ENCODE measurements around the gene AIG1.

Gene AIG1

DNA sequence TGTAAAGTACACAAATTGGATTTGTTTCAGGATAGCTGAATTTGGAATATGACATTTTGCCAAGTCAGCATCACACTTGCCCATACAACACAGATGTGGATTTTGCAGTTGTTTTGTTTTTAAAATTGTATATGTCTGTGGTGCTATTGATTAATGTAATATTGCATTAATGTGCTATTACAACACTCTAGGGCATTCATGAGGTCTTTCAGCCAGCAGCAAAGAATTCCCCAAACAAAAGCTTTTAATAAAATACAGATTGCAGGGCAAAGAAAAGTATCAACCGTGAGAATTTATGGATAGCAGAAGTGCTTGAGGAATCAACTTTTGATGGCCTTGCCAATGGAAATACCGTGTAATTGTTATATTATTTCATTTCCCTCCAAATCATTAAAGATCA is 144.9 kb downstream of the AIG1 start:
- in situ Hi-C loops (cut with MboI; ENCODE audit: low sequenced_read_pairs, unreplicated experiment), result no loop called here
- no peak for DNase-seq (ENCODE audit: low spot score)
- TF ChIP-seq, protein P1, sequence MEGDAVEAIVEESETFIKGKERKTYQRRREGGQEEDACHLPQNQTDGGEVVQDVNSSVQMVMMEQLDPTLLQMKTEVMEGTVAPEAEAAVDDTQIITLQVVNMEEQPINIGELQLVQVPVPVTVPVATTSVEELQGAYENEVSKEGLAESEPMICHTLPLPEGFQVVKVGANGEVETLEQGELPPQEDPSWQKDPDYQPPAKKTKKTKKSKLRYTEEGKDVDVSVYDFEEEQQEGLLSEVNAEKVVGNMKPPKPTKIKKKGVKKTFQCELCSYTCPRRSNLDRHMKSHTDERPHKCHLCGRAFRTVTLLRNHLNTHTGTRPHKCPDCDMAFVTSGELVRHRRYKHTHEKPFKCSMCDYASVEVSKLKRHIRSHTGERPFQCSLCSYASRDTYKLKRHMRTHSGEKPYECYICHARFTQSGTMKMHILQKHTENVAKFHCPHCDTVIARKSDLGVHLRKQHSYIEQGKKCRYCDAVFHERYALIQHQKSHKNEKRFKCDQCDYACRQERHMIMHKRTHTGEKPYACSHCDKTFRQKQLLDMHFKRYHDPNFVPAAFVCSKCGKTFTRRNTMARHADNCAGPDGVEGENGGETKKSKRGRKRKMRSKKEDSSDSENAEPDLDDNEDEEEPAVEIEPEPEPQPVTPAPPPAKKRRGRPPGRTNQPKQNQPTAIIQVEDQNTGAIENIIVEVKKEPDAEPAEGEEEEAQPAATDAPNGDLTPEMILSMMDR (IDR thresholded peaks at IDR 0.05; ENCODE audit: borderline replicate concordance, control extremely low read depth, extremely low read depth, insufficient read depth, missing control alignments), result no peak

DNA sequence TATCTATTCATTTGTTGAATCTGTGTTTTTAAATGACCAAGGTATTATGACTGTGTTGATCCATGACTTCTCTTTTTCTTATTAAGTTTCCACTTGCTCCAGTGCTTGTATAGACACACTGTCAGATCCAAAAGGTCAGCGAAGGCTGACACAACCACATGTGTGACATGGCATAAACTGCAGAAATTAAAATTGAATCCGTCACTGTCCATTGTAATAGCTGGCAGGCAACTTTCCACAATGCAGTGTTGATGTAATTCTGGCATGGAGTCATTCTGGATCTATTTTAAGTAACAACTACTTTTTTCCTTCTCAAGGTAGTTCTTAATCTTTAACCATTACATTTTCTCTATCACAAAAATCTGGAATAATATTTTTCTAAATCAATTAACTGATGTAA is 145.3 kb downstream of the AIG1 start:
- DNase-seq (ENCODE audit: low spot score), result no peak
- TF ChIP-seq, protein P1 (IDR thresholded peaks at IDR 0.05; ENCODE audit: borderline replicate concordance, control extremely low read depth, extremely low read depth, insufficient read depth, missing control alignments), result no peak

DNA sequence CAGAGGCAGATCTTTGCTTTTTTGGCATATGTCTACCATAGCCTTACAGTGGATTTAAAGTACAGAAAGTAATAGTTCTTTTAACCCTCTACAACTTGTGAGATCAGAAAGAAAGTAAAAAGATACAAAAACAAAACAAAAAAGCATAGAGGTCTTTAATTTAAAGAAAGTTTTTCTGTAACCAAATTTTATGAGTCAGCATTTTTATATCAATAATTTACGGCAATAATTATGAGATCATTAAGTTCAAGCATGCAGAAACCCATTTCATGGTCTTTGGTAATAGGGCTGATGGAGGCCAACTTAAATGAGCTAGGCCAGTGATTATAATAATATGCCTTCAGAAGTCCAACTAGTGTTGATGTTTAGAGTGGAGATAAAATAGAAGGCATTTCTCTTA is 145.9 kb downstream of the AIG1 start:
- TF ChIP-seq, protein P1 (IDR thresholded peaks at IDR 0.05; ENCODE audit: borderline replicate concordance, control extremely low read depth, extremely low read depth, insufficient read depth, missing control alignments), result no peak
- DNase-seq (ENCODE audit: low spot score), result no peak
- in situ Hi-C loops (cut with MboI; ENCODE audit: low sequenced_read_pairs, unreplicated experiment), result no loop called here

More for the DNA sequence above, 145.3 kb downstream of the AIG1 start:
- in situ Hi-C loops (cut with MboI; ENCODE audit: low sequenced_read_pairs, unreplicated experiment), result no loop called here

DNA sequence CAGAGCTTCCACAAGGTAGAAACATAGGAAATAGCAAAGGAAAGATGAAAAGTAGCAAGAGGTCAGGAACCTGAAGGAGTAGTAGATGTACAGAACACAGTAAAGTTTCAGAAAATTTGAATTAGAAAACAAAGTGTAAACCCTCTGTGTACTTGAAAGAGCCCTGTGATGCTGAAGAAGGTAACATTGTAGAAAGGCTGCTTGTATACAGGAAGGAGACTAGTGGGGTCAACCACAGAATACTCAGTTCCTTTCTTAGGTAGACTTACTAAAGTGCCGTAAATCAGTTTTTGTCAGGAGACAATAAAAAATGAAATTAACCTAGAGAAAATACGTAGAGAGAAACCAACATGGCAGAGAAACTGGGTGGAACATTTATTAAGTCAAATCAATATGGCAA is 149.7 kb downstream of the AIG1 start:
- no peak for DNase-seq (ENCODE audit: low spot score)
- in situ Hi-C loops (cut with MboI; ENCODE audit: low sequenced_read_pairs, unreplicated experiment), result no loop called here
- TF ChIP-seq, protein P1 (IDR thresholded peaks at IDR 0.05; ENCODE audit: borderline replicate concordance, control extremely low read depth, extremely low read depth, insufficient read depth, missing control alignments), result no peak

DNA sequence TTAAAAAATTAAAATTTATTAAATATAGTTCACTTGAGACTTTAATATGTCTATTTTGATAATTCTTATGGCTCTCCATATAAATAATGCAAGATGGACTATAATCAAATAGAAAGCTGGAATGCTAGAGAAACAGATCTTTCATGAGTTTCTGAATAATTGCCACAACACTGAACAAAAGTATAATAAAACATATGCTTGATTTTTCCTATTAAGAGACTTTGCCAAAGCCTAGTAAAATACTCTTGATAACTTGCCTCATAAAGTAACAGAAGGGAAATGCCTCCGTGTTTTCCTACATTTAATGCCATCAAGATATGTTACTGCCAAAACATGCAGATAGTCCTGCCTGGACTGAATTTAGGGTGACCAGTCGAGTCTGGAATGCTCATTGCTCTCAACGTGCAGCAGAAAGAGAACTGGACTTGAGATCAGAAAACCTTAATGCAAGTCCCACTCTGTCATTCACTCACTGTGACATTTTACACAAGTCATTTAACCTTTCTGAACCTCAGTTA is 153.2 kb downstream of the AIG1 start:
- in situ Hi-C loops (cut with MboI; ENCODE audit: low sequenced_read_pairs, unreplicated experiment), result no loop called here
- DNase-seq (ENCODE audit: low spot score), result no peak
- TF ChIP-seq, protein P1 (IDR thresholded peaks at IDR 0.05; ENCODE audit: borderline replicate concordance, control extremely low read depth, extremely low read depth, insufficient read depth, missing control alignments), result no peak

DNA sequence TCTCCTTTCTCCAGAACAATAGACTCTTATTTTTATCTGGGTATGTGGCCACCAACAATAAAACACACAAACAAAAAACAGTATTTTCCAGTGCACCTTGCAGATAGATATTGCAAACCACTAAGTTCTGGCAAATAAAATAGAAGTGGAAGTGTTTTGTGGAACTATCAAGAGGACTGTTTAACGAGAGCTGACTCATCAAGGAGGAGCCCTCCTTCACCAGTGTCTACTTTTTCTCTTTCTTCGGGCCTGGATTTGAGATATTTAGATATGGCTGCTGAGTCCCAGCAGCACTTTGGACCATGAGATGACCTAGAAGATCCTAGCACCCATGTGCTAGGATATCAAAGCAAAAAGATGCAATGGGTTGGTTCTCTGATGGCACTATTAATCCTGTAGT is 154.7 kb downstream of the AIG1 start:
- TF ChIP-seq, protein P1 (IDR thresholded peaks at IDR 0.05; ENCODE audit: borderline replicate concordance, control extremely low read depth, extremely low read depth, insufficient read depth, missing control alignments), result no peak
- in situ Hi-C loops (cut with MboI; ENCODE audit: low sequenced_read_pairs, unreplicated experiment), result no loop called here
- DNase-seq (ENCODE audit: low spot score), result no peak

DNA sequence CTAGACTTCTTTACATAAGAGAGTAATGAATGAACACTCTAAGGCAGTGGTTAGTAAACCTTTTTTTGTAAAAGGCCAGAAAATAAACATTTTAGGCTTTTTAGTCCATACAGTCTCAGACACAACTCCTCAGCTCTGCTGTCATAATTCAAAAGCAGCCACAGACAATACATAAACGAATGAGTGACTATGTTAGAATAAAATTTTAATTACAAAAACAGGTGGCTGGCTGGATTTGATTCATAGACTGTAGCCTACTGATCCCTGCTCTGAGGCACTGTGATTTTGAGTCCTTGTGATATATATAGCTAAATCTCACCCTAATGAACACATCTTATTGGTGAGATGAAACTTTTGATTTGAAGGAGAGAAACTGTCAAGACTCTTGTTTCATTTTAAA is 155.1 kb downstream of the AIG1 start:
- TF ChIP-seq, protein P1 (IDR thresholded peaks at IDR 0.05; ENCODE audit: borderline replicate concordance, control extremely low read depth, extremely low read depth, insufficient read depth, missing control alignments), result no peak
- in situ Hi-C loops (cut with MboI; ENCODE audit: low sequenced_read_pairs, unreplicated experiment), result no loop called here
- no peak for DNase-seq (ENCODE audit: low spot score)
